NCI-H69 (cell line): ENCODE data around the gene TLX2.
A peak's percentile ranks its signal among the peaks of the same experiment; 100 is the strongest.
"Not testable (repeated sequence)": the region's sequence is repeated elsewhere in the genome, so short reads cannot be mapped to it uniquely, and the experiment has no call there.

Experiments used
- DNase-seq: peaks from one replicate; lab custom pipeline; 2025; lab: John Stamatoyannopoulos, UW

The TLX2 gene

DNA sequence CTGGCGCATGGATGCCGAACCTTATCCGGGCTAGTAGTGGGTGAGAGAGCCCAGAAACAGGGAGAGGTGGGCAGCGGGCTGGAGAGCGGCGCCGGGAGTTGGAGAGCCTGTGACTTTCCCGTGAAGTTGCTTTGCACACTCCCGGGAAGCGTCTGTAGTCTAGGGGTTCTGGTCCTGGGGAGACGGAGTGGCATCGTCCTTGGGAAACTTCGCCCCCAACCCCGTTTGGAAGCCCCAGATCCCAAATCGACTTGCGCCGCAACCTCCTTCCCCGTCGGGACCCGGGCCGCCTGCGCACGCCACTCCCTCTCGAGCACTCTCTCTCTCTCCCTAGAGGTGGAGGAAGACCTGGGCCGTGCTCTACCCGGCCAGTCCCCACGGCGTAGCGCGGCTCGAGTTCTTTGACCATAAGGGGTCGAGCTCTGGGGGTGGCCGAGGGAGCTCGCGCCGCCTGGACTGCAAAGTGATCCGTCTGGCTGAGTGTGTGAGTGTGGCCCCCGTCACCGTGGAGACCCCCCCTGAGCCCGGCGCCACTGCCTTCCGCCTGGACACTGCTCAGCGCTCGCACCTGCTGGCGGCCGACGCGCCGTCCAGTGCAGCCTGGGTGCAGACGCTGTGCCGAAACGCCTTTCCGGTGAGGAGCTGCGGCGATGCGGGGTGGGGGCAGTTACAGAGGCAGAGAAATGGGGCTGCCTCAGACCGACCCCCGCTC is 40.7 kb downstream of the TLX2 start:
- peak; percentile 54 for DNase-seq

DNA sequence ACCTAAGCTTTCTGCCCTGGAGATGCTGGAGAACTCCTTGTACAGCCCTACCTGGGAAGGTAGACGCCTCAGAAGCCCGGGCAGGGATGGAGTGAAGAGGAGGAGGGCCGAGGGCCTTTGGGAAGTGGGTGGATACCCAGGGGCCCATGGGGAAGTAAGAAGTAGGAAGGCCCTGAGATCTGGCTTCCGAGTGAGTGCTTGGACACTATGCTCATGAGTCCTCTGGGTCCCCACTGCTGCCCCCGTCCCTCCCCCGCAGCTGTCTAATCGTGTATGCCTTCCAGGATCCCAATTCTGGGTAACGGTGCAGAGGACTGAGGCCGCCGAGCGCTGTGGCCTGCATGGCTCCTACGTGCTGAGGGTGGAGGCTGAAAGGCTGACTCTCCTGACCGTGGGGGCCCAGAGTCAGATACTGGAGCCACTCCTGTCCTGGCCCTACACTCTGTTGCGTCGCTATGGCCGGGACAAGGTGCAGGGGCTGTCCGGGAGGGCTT is 41.4 kb downstream of the TLX2 start:
- DNase-seq, result no peak

DNA sequence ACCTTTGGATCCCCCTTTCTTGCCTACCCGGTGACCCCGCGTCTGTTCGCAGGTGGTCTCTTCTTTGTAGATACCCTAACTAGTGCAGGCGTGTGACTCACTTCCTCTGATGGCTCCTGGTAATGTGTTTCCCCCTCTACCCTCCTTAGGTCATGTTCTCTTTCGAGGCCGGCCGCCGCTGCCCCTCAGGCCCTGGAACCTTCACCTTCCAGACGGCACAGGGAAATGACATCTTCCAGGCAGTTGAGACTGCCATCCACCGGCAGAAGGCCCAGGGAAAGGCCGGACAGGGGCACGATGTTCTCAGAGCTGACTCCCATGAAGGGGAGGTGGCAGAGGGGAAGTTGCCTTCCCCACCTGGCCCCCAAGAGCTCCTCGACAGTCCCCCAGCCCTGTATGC is 41.9 kb downstream of the TLX2 start:
- DNase-seq, result no peak

DNA sequence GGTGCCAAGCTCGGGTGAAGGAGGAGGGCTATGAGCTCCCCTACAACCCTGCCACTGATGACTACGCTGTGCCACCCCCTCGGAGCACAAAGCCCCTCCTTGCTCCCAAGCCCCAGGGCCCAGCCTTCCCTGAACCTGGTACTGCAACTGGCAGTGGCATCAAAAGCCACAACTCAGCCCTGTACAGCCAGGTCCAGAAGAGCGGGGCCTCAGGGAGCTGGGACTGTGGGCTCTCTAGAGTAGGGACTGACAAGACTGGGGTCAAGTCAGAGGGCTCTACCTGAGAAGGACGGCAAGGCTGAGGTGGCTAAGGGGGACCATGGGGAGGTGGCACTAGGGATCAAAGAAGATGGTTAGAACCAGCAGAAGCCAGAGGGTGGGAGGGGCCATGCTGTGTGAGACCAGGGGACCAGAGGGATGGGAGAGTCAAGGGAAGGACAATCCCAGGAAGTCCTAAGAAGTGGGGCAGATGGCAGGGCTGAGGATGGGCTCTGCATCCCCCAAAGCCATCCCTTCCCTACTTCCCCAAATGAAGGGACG is 42.7 kb downstream of the TLX2 start:
- DNase-seq, result no peak

DNA sequence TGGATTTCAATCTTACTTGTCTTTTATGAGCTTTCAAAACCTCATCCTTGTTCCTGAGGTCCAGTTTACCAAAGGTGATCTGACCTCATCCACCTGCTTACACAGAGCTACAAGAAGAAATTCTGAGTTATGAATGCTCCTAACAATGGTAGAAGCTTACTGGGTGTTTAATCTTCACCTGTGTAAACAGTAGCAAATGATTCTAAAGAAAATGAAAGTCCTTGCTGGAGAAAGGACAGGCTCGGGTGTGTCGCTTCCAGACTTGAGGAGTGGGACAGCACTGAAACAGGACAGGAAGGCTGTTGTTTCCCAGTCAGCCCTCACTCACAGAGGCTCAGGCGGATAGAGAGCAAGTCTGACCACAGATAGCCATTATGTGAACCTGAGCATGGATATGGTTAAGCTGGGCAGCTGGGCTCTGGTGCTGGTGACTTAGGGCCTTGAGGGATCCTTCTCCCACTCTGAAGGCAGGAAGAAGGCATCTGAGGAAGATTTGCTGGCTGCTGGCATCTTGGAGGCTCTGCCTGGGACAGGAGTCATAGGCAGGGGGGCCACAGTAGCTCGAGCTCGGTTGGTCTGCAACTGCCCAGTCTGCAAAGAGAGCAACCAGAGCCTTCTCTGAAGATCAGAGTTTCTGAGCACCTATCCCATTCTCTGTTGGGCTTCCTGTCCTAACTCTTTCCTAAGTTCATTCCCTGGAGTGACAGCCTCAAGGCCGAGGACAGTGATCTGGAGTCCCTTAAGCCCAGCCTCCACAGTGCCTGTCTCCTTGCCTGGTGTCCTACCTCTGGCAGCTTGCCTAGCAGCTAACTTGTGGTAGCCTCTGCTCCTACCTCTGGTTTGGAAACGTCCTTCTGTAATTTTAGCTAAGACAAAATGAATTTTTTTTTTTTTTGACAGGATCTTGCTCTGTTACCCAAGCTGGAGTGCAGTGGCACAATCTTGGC is 44.3 kb downstream of the TLX2 start:
- DNase-seq, result peak; percentile 6

DNA sequence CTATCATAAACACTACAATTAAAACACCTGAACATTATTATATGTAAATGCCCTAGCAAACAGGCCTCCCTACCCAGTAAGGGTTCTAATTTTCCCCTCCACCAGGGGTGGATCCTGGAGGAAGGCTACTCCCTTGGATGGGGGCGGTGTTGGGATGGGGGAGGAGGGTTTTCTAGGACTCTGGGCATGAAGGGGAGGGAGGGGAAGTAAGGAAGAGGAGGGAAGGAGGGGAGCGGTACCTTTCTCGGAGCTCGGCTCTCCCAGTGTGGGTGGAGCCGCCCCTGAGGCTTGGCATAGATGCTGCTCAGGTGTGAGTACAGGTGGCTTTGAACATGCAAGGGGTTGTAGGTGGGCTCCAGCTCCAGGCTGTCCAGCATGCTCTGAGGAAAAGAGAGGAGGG is 45.7 kb downstream of the TLX2 start:
- DNase-seq, result peak; percentile 87

DNA sequence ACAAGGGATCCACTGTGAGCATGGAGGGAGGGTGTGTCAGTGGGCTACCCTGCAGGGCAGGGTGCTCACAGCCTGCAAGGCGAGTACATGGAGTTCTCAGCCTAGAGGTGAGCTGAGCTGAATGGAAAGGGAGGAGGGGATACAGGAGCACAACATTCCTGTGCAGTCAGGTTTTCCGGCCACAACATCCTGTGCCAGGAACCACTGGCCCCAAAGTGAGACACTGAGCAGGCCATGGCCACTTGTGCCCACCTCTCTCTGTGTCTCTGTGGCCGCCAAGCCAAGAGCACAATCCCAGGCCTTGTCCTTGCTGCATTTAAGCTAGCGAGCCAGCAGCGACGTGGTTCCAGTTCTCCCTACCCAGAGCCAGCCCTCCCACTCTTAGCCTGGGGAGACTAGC is 46.3 kb downstream of the TLX2 start:
- DNase-seq, result no peak

DNA sequence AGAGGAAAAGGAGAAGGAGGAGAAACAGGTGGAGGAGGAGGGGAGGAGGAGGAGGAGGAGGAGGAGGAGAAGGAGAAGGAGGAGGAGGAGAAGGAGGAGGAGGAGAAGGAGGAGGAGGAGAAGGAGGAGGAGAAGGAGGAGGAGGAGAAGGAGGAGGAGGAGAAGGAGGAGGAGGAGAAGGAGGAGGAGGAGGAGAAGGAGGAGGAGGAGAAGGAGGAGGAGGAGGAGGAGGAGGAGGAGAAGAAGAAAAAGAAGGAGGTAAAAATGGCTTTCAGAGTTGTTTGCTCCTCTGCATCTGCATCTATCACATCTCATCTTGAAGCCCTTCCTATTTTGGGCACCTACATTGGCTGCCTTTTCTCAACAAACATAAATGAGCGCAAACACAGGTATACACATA is 46.8 kb downstream of the TLX2 start:
- DNase-seq, result not testable (repeated sequence)

DNA sequence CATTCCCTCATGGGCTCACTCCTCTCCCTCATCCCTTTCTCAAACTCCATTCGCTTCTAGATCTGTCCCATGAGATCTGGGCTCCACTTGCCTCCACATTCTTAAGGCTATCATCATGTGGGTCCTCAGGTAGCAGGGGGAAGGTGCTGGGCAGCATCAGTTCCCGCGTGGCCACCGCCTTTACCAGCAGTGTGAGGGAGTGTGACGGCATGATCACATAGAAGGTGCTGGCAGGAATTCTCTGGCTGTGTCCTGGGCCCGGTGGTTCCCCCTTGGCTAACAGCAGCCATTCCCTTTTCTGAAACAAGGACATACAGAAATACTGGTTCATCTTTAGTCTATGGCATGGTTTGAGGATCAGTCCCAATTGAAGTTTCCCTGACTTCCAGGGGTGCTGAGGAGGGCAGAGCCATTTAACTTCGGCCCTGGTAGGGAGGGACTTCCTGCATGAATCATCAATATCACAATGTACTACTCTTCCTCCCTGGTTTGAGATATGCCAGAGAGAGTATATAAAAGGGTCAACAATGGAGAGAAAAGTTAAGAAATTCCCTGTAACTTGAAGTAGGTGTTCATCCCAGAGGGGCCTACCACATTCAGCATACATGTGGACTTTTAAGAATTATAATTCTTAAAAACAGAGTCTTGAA is 48.0 kb downstream of the TLX2 start:
- no peak for DNase-seq

DNA sequence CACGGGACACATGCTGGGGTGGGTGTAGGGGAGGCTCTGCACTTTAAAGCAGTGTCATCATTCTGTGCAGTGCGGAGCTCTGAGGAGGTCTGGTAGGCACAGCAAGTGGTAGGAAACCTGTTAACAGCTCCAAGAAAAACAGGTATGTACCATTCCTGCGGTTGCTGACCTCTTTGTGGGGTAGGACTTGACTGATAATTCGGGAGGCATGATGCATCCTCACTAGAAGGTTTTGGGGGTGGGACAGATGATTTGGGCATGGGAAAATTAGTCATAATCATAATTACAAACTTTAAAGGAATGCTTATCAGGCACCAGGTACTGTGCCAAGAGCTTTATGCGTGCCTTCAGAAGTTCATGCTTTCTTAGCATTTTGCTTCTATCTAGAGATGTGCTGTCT is 50.0 kb downstream of the TLX2 start:
- no peak for DNase-seq

DNA sequence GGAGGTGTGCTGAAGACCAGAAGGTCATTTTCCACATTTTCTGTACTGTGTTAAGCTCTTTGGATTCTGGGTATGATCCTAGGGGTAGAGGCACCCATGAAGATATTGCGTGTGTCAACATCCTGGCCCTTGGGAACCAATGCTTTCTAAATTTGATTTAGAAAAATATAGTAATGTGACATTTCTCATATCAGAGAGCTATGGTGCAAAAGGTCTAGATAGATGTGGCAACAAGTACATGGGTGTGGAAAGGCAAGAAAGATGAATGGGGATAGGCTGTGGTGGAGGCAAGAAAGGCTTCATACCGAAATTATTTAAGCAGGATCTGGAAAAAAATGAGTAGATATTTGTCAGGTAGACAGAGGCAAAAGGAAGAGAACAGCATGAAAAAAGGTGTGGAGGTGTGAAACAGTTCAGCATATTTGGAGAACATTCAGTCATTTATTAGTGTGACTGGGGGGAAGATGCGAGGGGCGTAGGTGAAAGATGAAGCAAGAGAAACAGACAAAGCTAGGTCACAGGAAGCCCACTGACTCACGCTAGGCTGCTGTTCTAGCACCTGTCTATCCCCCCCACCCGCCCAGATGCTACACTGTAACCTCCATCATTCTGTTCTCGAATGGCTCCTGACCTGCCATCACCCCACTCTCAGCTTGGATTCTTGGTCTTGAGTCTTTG is 52.0 kb downstream of the TLX2 start:
- no peak for DNase-seq

DNA sequence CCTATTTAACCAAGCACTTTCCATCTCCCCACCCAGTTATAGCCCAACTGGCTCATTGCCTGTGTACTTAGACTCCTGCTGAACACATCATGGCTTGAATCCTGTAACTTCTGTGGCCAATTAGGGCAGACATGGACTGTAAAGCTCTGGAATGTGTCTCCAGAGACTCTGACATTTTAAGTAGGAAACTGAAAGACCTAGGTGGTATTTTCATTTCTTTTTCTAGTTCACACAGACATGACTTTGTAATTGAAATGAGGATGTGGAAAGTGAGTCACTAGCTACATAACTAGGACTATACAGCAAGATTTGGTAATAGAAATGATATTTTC is 52.5 kb downstream of the TLX2 start:
- no peak for DNase-seq
